Measurements from ENCODE around the gene VAV1. TPM values are rescaled to one million over a fixed set of nuclear protein-coding genes. Genes with fewer than 3 reads are reported as not detected.
"Not testable (repeated sequence)": the region's sequence is repeated elsewhere in the genome, so short reads cannot be mapped to it uniquely, and the experiment has no call there.

Gene VAV1
- total RNA-seq, 1 experiment from 2014 or later = 3.0 TPM

DNA sequence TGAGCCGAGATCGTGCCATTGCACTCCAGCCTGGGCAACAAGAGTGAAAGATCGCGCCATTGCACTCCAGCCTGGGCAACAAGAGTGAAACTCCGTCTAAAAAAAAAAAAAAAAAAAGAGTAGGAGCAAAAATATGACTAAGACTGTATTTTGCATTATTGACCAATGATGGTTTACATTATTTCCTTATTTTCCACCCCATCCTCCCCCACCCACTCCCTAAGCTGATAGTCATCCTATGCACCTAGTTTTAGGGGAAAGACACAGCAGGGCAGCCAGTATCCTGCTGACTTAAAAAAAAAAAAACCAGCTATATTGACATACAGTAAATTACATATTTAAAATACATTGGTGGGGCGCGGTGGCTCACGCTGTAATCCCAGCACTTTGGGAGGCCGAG lies 25.1 kb downstream of the VAV1 start:
- Histone ChIP-seq H3K27me3 (ENCODE audit: low read length) (no peaks in the 10 kb centered on the region), H3K9me3 (ENCODE audit: low read length) (no peaks in the 10 kb centered on the region), H3K36me3 (ENCODE audit: low read depth, low read length) (no peaks in the 10 kb centered on the region), H3K9me2 (replicated peaks; ENCODE audit: low read length) (no peaks in the 10 kb centered on the region), H4K20me1 (ENCODE audit: low read length) (no peaks in the 10 kb centered on the region), H3K4me1 (ENCODE audit: insufficient read depth, low read length) (peaks cover 20% of the 10 kb centered on the region), H3K9ac (ENCODE audit: low read length) (no peak overlapping the region), H3K79me2 (ENCODE audit: low read length) (no peaks in the 10 kb centered on the region), H3K27ac (ENCODE audit: low read length) (no peak overlapping the region), H3K4me2 (ENCODE audit: low read length) (no peak overlapping the region), H2AFZ (ENCODE audit: low read length) (no peak overlapping the region), H3K4me3 (ENCODE audit: low read length) (no peak overlapping the region), H3F3A (ENCODE audit: low read length, unreplicated experiment) (no peaks in the 10 kb centered on the region)
- ChIA-PET POLR2A (ENCODE audit: unreplicated experiment) (no interaction called here), CTCF (no interaction called here)
- DNase-seq = no peak
- TF ChIP-seq, protein P1, sequence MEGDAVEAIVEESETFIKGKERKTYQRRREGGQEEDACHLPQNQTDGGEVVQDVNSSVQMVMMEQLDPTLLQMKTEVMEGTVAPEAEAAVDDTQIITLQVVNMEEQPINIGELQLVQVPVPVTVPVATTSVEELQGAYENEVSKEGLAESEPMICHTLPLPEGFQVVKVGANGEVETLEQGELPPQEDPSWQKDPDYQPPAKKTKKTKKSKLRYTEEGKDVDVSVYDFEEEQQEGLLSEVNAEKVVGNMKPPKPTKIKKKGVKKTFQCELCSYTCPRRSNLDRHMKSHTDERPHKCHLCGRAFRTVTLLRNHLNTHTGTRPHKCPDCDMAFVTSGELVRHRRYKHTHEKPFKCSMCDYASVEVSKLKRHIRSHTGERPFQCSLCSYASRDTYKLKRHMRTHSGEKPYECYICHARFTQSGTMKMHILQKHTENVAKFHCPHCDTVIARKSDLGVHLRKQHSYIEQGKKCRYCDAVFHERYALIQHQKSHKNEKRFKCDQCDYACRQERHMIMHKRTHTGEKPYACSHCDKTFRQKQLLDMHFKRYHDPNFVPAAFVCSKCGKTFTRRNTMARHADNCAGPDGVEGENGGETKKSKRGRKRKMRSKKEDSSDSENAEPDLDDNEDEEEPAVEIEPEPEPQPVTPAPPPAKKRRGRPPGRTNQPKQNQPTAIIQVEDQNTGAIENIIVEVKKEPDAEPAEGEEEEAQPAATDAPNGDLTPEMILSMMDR (conservative IDR thresholded peaks at IDR 0.05; ENCODE audit: low read depth, low read length) = no peak
- TF ChIP-seq EZH2phosphoT487 (IDR thresholded peaks at IDR 0.05; ENCODE audit: borderline replicate concordance, low read length) = no peak
- no peak for TF ChIP-seq EZH2 (IDR thresholded peaks at IDR 0.05; ENCODE audit: low read length, unreplicated experiment)
- BruUV-seq (replicated peaks) = no TSS peak
- intact Hi-C loops (cut with micrococcal nuclease) = no loop called here
- no peak for ATAC-seq

DNA sequence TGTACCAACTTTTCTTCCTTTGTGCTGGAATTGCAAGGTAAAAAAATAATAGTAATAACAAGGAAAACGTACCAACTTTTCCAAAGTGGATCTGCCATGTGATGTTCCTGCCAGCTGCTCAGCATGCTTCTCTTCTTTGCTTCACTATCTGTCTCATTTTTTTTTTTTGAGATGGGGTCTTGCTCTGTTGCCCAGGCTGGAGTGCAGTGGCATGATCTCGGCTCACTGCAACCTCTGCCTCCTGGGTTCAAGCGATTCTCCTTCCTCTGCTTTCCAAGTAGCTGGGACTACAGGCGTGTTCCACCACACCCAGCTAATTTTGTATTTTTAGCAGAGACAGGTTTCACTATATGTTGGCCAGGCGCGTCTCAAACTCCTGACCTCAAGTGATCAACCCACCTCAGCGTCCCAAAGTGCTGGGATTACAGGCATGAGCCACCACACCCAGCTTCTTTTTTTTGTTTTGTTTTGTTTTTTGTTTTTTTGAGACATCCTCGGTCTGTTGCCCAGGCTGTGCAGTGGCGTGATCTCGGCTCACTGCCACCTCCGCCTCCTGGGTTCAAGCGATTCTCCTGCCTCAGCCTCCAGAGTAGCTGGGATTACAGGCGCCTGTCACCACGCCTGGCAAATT lies 27.8 kb downstream of the VAV1 start:
- intact Hi-C loops (cut with micrococcal nuclease) = loop anchor here (2.0 kb wide), 1 partner anchor 33 kb away; the partner anchor contains the start of gene SH2D3A
- H3K36me3 ChIP-seq (ENCODE audit: low read depth, low read length); H3F3A ChIP-seq (ENCODE audit: low read length, unreplicated experiment); H2AFZ ChIP-seq (ENCODE audit: low read length); H3K79me2 ChIP-seq (ENCODE audit: low read length); H3K9ac ChIP-seq (ENCODE audit: low read length); ATAC-seq; H4K20me1 ChIP-seq (ENCODE audit: low read length); CTCF ChIA-PET; BruUV-seq (replicated peaks); H3K4me3 ChIP-seq (ENCODE audit: low read length); POLR2A ChIA-PET (ENCODE audit: unreplicated experiment); H3K9me2 ChIP-seq (replicated peaks; ENCODE audit: low read length); H3K27me3 ChIP-seq (ENCODE audit: low read length); DNase-seq; H3K9me3 ChIP-seq (ENCODE audit: low read length): not testable (repeated sequence)
- Histone ChIP-seq H3K4me2 (ENCODE audit: low read length) (peak overlapping the region; percentile 79; the same call in 1 of the 2 replicates), H3K4me1 (ENCODE audit: insufficient read depth, low read length) (peaks cover 25% of the 10 kb centered on the region), H3K27ac (ENCODE audit: low read length) (peak overlapping the region; percentile 92)

GRCh38 chr19:6800991-6801484 lies 28.5 kb downstream of the VAV1 start:
- CTCF ChIA-PET = no interaction called here
- POLR2A ChIA-PET (ENCODE audit: unreplicated experiment) = no interaction called here
- Histone ChIP-seq H4K20me1 (ENCODE audit: low read length) (no peaks in the 10 kb centered on the region), H3K4me1 (ENCODE audit: insufficient read depth, low read length) (peaks cover 25% of the 10 kb centered on the region), H3K4me2 (ENCODE audit: low read length) (peak overlapping the region; percentile 79), H3K79me2 (ENCODE audit: low read length) (no peaks in the 10 kb centered on the region), H3F3A (ENCODE audit: low read length, unreplicated experiment) (no peaks in the 10 kb centered on the region), H3K9me3 (ENCODE audit: low read length) (no peaks in the 10 kb centered on the region), H3K36me3 (ENCODE audit: low read depth, low read length) (no peaks in the 10 kb centered on the region), H3K27ac (ENCODE audit: low read length) (peak overlapping the region; percentile 92), H3K4me3 (ENCODE audit: low read length) (peak overlapping the region; percentile 53), H3K27me3 (ENCODE audit: low read length) (no peaks in the 10 kb centered on the region), H2AFZ (ENCODE audit: low read length) (peak overlapping the region; percentile 59), H3K9me2 (replicated peaks; ENCODE audit: low read length) (no peaks in the 10 kb centered on the region), H3K9ac (ENCODE audit: low read length) (peak overlapping the region; percentile 58)
- DNase-seq (peak; percentile 99), ATAC-seq (peak; percentile 91)
- no peak for TF ChIP-seq EZH2 (IDR thresholded peaks at IDR 0.05; ENCODE audit: low read length, unreplicated experiment)
- TF ChIP-seq, protein P1 (conservative IDR thresholded peaks at IDR 0.05; ENCODE audit: low read depth, low read length) = no peak
- TF ChIP-seq EZH2phosphoT487 (IDR thresholded peaks at IDR 0.05; ENCODE audit: borderline replicate concordance, low read length) = no peak
- intact Hi-C loops (cut with micrococcal nuclease) = loop anchor here (2.0 kb wide), 1 partner anchor 34 kb away; the partner anchor contains the start of gene SH2D3A
- BruUV-seq (replicated peaks) = no TSS peak
